ENCODE results near the gene ENPP6.
A peak's percentile ranks its signal among the peaks of the same experiment; 100 is the strongest.

ENPP6 gene

GRCh38 chr4:184251670-184251980, 34.0 kb upstream of the ENPP6 start:
- DNase-seq, result no peak
- TF ChIP-seq POLR2A (IDR thresholded peaks at IDR 0.05; ENCODE audit: low read length), result no peak
- no peak for TF ChIP-seq GATA1 (IDR thresholded peaks at IDR 0.05; ENCODE audit: low read depth, low read length)

DNA sequence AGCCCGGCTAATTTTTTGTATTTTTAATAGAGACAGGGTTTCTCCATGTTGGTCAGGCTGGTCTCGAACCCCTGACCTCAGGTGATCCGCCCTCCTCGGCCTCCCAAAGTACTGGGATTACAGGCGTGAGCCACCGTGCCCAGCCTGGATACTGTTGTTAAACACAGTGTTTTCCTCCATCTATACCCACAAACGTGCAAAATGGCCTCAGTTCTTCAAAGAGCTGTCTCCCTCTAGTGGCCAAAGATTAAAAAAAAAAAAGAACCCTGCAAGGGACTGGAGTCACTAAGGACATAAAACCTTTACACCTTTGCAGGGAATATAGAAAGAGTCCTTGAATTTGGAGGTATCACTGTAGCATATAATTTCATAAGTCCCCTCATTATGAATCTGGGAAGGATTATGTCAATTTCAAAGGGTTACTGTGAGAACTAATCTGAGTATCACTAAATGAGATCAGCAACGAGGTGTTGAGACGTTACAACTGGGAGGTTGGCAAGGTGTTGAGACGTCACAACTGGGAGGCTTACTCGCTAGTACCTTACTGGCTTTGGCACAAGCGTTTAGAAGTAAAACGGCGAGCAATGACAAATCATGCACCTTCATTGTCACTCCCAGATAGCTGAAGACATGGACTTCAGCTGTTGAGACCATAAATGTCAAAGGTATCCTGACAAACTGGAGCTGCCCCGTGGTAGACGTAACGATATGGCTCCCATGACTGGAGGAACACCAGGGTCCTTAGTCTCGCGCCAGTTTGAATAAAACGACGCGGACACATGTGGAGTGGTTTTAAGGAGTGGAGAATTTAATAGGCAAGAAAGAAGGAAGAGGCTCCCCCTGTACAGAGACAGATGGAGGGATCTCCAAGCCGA, 33.4 kb upstream of the ENPP6 start:
- no peak for TF ChIP-seq POLR2A (IDR thresholded peaks at IDR 0.05; ENCODE audit: low read length)
- no peak for TF ChIP-seq GATA1 (IDR thresholded peaks at IDR 0.05; ENCODE audit: low read depth, low read length)
- peak; percentile 56 to 69 for DNase-seq

DNA sequence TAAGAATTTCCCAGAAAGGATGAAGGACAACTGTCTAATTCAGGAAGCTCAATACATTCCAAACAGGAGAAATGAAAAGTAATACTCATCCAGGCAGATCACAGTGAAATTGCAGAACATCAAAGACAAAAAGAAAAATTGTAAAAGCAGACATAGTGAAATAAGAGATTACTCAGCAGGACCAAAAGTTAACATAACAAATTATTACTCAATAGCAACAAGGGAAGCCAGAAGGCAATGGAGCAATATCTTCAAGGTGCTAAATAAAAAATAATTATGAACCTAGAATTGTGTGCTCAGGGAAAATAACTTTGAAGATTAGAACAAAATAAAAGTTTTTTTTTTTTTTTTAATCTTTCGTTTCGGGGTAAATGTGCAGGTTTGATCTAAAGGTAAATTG, 30.5 kb upstream of the ENPP6 start:
- DNase-seq, result no peak
- no peak for TF ChIP-seq GATA1 (IDR thresholded peaks at IDR 0.05; ENCODE audit: low read depth, low read length)
- no peak for TF ChIP-seq POLR2A (IDR thresholded peaks at IDR 0.05; ENCODE audit: low read length)

DNA sequence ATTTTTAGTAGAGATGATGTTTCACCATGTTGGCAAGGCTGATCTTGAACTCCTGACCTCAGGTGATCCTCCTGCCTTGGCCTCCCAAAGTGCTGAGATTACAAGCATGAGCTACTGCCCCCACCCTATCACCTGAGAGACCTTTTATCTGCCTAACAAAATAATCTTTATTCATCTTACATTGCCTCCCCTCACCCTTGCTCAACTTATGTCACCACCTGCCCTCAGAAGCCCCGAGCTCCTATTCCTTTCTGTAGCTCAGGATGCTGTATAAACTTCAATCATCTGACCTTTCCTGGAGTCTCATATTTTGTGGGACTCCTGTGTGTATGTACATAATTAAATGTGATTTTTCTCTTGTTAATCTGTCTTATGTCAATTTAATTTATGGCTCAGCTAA, 29.7 kb upstream of the ENPP6 start:
- no peak for TF ChIP-seq GATA1 (IDR thresholded peaks at IDR 0.05; ENCODE audit: low read depth, low read length)
- no peak for TF ChIP-seq POLR2A (IDR thresholded peaks at IDR 0.05; ENCODE audit: low read length)

GRCh38 chr4:184246426-184246825, 28.8 kb upstream of the ENPP6 start:
- no peak for DNase-seq
- TF ChIP-seq GATA1 (IDR thresholded peaks at IDR 0.05; ENCODE audit: low read depth, low read length) (no peak), POLR2A (IDR thresholded peaks at IDR 0.05; ENCODE audit: low read length) (no peak)

More for the DNA sequence above, 29.7 kb upstream of the ENPP6 start:
- no peak for DNase-seq

DNA sequence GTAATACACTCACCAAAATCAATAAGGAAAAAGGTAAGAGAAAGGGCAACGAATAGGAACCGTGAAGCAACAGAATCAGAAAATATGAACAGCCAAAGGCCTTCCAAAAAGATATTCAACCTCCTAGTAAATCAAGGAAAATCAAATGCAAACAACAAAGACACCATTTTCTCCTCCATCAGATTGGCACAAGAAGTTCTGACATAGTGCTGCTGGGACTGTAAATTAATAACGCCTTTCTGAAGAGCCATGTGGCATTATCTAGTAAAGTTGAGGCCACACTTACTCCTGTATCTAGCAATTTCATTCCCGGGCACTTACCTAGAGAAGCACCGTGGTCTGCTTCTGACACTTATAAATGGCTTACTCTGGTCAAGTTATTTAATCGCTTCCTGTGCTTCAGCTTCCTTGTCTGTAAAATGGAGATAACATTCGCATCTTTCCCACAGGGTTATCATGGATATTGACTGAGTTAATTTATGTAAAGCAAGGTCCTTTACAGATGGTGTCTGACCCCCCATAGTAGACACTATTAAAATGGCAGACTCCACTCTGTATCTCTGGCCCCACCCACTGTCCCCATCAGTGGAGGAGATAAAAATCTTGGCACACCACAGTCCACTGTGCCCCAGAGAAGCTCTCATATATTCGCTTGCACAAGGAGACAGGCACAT, 20.5 kb upstream of the ENPP6 start:
- TF ChIP-seq GATA1 (IDR thresholded peaks at IDR 0.05; ENCODE audit: low read depth, low read length) (no peak), POLR2A (IDR thresholded peaks at IDR 0.05; ENCODE audit: low read length) (no peak)
- peak; percentile 11 to 40 for DNase-seq

- TF ChIP-seq GATA1 (IDR thresholded peaks at IDR 0.05; ENCODE audit: low read depth, low read length), result no peak
- TF ChIP-seq POLR2A (IDR thresholded peaks at IDR 0.05; ENCODE audit: low read length), result no peak
Measured at GRCh38 chr4:184237612-184238011, 19.9 kb upstream of the ENPP6 start.

DNA sequence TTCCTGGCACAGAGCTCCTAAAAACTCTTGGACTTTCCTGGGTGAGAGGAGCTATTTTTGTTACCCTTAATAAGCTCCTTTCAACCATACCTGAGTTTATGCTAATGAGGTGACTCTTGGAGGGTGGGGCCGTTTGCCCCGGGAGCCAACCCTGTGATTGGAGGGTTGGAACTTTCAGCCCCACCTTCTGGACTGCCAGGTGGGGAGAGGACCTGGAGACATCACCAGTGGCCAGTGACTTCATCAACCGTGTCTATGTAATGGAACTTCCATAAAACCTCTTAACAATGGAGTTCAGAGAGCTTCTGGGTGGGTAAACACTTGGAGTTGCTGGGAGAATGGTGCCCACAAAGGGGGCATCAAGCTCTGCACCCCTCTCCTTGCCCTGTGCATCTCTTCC, 17.9 kb upstream of the ENPP6 start:
- no peak for DNase-seq

More at GRCh38 chr4:184237612-184238011, 19.9 kb upstream of the ENPP6 start:
- DNase-seq, result peak in 1 of 2 experiments; percentile 8

GRCh38 chr4:184234155-184234554, 16.5 kb upstream of the ENPP6 start:
- DNase-seq, result no peak
- TF ChIP-seq POLR2A (IDR thresholded peaks at IDR 0.05; ENCODE audit: low read length) (no peak), GATA1 (IDR thresholded peaks at IDR 0.05; ENCODE audit: low read depth, low read length) (no peak)

More for the DNA sequence above, 17.9 kb upstream of the ENPP6 start:
- no peak for TF ChIP-seq GATA1 (IDR thresholded peaks at IDR 0.05; ENCODE audit: low read depth, low read length)
- no peak for TF ChIP-seq POLR2A (IDR thresholded peaks at IDR 0.05; ENCODE audit: low read length)

DNA sequence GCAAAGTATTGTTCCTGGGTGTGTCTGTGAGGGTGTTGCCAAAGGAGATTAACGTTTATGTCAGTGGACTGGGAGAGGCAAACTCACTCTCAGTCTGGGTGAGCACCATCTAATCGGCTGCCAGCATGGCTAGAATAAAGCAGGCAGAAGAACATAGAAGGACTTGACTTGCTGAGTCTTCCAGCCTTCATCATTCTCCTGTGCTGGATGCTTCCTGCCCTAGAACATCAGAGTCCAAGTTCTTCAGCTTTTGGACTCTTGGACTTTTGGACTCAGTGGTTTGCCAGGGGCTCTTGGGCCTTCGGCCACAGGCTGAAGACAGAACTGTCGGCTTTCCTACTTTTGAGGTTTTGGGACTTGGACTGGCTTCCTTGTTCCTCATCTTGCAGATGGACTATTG, 15.3 kb upstream of the ENPP6 start:
- TF ChIP-seq GATA1 (IDR thresholded peaks at IDR 0.05; ENCODE audit: low read depth, low read length), result no peak
- TF ChIP-seq POLR2A (IDR thresholded peaks at IDR 0.05; ENCODE audit: low read length), result no peak
- DNase-seq, result no peak

- no peak for TF ChIP-seq GATA1 (IDR thresholded peaks at IDR 0.05; ENCODE audit: low read depth, low read length)
- DNase-seq, result no peak
Measured at GRCh38 chr4:184232202-184232601, 14.5 kb upstream of the ENPP6 start.

- DNase-seq, result no peak
- TF ChIP-seq POLR2A (IDR thresholded peaks at IDR 0.05; ENCODE audit: low read length) (no peak), GATA1 (IDR thresholded peaks at IDR 0.05; ENCODE audit: low read depth, low read length) (no peak)
Measured at GRCh38 chr4:184231573-184231972, 13.9 kb upstream of the ENPP6 start.

- DNase-seq, result no peak
- TF ChIP-seq GATA1 (IDR thresholded peaks at IDR 0.05; ENCODE audit: low read depth, low read length), result no peak
- no peak for TF ChIP-seq POLR2A (IDR thresholded peaks at IDR 0.05; ENCODE audit: low read length)
Measured at GRCh38 chr4:184228056-184228705, 10.5 kb upstream of the ENPP6 start.

DNA sequence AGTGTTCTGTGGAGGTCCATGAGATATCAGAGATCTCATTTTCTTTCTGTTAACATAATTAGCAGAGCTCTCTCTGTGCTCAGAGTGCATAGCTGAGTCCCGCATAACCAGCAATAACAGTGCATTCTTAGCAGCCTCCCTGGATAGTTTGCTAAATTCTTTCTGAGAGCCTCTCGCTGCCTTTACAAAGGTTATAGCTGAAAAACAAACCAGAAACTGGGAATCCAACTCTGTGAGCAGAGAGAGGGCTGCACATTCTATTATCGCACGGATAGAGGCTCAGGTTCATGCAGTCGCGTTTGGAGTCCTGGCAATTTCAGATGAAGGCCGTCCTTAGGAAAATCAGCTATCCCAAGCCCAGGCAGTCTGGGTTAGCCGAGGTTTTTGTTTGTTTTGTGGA, 1.2 kb downstream of the ENPP6 start:
- no peak for DNase-seq
- TF ChIP-seq GATA1 (IDR thresholded peaks at IDR 0.05; ENCODE audit: low read depth, low read length), result no peak
- no peak for TF ChIP-seq POLR2A (IDR thresholded peaks at IDR 0.05; ENCODE audit: low read length)
